ENCODE data around the gene CNOT6L. TPM values are rescaled to one million over a fixed set of nuclear protein-coding genes. Genes with fewer than 3 reads are reported as not detected.

The CNOT6L gene
- total RNA-seq, 1 donor from 2014 or later: 39.9 TPM

GRCh38 chr4:77713884-77714283 is 105.3 kb downstream of the CNOT6L start:
- no peak for DNase-seq (ENCODE audit: low spot score)

- no peak for DNase-seq (ENCODE audit: low spot score)
Observed at GRCh38 chr4:77712675-77713074, 106.5 kb downstream of the CNOT6L start.

GRCh38 chr4:77711469-77711868 is 107.7 kb downstream of the CNOT6L start:
- DNase-seq (ENCODE audit: low spot score): no peak

GRCh38 chr4:77710684-77711083 is 108.5 kb downstream of the CNOT6L start:
- DNase-seq (ENCODE audit: low spot score): no peak

GRCh38 chr4:77710059-77710458 is 109.1 kb downstream of the CNOT6L start:
- DNase-seq (ENCODE audit: low spot score): no peak

- no peak for DNase-seq (ENCODE audit: low spot score)
Observed at GRCh38 chr4:77706717-77707116, 112.5 kb downstream of the CNOT6L start.

GRCh38 chr4:77703666-77704065 is 115.5 kb downstream of the CNOT6L start:
- DNase-seq (ENCODE audit: low spot score): no peak

- DNase-seq (ENCODE audit: low spot score): no peak
Observed at GRCh38 chr4:77701121-77701520, 118.0 kb downstream of the CNOT6L start.

GRCh38 chr4:77699731-77700210 is 119.4 kb downstream of the CNOT6L start:
- DNase-seq (ENCODE audit: low spot score): no peak

GRCh38 chr4:77697860-77698590 is 121.1 kb downstream of the CNOT6L start:
- no peak for DNase-seq (ENCODE audit: low spot score)

- no peak for DNase-seq (ENCODE audit: low spot score)
Observed at GRCh38 chr4:77695774-77696173, 123.4 kb downstream of the CNOT6L start.

GRCh38 chr4:77692847-77693432 is 126.2 kb downstream of the CNOT6L start:
- DNase-seq (ENCODE audit: low spot score): no peak

- DNase-seq (ENCODE audit: low spot score): no peak
Observed at GRCh38 chr4:77681792-77682191, 137.4 kb downstream of the CNOT6L start.

GRCh38 chr4:77676842-77677241 is 142.3 kb downstream of the CNOT6L start:
- no peak for DNase-seq (ENCODE audit: low spot score)

- no peak for DNase-seq (ENCODE audit: low spot score)
Observed at GRCh38 chr4:77671051-77671450, 148.1 kb downstream of the CNOT6L start.

GRCh38 chr4:77669946-77670590 is 149.1 kb downstream of the CNOT6L start:
- DNase-seq (ENCODE audit: low spot score): no peak

- DNase-seq (ENCODE audit: low spot score): no peak
Observed at GRCh38 chr4:77665381-77666069, 153.6 kb downstream of the CNOT6L start.

Other genes with a start within 250 kb of the CNOT6L start
- not detected for gene CXCL13, start 213.5 kb downstream of the CNOT6L start, total RNA-seq
- gene MRPL1, start 43.5 kb upstream of the CNOT6L start, total RNA-seq: 23.3 TPM
- gene FRAS1, start 238.0 kb upstream of the CNOT6L start, total RNA-seq: 4.3 TPM